Measurements from ENCODE around the gene SMARCA4. TPM values are rescaled to one million over a fixed set of nuclear protein-coding genes. Genes with fewer than 3 reads are reported as not detected.
"Not testable (repeated sequence)": the region's sequence is repeated elsewhere in the genome, so short reads cannot be mapped to it uniquely, and the experiment has no call there.

Gene SMARCA4
- total RNA-seq, 1 donor, result 36.0 TPM

DNA sequence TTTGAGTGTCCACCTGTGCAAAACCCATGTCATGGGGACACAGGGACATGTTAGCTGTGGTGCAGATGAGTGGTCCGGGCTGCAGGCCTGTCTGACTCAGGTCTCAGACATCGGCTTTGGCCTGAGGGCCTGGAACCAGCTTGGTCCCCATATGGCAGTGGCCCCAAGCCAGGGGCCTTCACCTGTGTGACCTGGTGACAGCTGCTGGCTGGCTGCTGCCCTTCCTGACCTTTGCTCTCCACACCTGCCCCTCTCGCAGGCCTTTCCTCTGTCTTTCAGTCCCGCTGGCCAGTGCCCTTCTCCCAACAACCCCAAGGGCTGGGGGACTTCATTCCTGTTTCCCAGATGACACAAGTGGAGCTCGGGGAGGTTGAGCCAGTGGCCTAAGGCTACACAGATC is 105.5 kb downstream of the SMARCA4 start:
- Histone ChIP-seq H3K9me3 (ENCODE audit: low read depth, low read length) (no peaks in the 10 kb centered on the region), H3K4me3 (ENCODE audit: low read length) (no peak overlapping the region), H3K4me1 (ENCODE audit: insufficient read depth, low read length) (peaks cover 12% of the 10 kb centered on the region), H3K27me3 (ENCODE audit: insufficient read depth, low read length) (no peaks in the 10 kb centered on the region)

DNA sequence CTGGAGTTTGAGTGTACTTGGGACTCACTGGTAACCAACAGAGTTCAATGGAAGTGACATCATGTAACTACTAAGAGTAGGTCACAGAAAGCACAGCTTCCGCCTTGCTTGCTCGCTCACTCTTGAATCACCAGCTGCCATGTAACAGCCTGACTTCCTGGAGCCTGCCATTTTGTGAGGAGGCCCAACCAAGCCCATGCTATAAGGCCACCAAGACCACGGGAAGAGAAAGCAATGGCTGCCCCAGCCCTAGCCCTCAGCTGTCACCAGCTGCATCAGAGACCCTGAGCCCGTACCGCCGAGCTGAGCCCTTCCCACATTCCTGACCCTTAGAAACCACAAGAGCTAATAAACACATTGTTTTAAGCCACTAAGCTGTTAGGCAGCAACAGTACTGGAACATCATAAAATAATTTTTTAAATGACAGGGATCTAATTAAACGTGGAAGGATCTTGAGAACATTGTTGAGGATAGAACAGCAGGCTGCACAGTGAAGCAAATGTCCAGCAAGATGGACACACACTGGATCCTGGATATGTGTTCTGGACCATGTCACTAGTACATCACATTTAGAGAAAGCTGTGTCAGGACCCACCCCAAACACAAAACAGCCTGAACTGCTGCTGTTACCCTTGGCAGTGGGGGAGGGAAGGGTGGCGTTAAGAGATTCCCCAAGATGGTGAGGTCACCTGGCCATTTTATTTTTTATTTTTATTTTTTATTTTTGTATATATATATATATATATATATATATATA is 106.7 kb downstream of the SMARCA4 start:
- no peaks in the 10 kb centered on the region for H3K9me3 ChIP-seq (ENCODE audit: low read depth, low read length)
- no peaks in the 10 kb centered on the region for H3K27me3 ChIP-seq (ENCODE audit: insufficient read depth, low read length)
- H3K4me1 ChIP-seq (ENCODE audit: insufficient read depth, low read length), result peaks cover 18% of the 10 kb centered on the region
- H3K4me3 ChIP-seq (ENCODE audit: low read length), result no peak overlapping the region

DNA sequence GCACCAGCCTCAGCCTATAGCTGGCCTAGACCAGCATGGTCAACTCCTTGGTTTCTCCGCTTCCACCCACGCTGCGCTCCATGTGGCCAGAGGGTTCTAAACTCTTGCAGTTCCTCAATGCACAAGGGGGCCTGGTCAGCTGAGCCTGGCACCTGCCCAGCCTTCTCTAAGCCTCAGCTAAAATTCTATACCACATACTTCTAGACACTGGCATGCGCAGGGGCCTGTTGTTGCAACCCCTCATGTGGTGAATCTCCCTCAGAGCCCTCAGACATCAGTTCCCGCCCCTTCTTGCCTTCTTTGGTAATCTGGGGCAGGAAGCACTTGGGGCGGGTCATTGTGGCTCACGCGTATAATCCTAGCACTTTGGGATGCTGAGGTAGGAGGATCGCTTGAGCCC is 108.7 kb downstream of the SMARCA4 start:
- no peaks in the 10 kb centered on the region for H3K9me3 ChIP-seq (ENCODE audit: low read depth, low read length)
- H3K27me3 ChIP-seq (ENCODE audit: insufficient read depth, low read length), result no peaks in the 10 kb centered on the region
- no peak overlapping the region for H3K4me3 ChIP-seq (ENCODE audit: low read length)

DNA sequence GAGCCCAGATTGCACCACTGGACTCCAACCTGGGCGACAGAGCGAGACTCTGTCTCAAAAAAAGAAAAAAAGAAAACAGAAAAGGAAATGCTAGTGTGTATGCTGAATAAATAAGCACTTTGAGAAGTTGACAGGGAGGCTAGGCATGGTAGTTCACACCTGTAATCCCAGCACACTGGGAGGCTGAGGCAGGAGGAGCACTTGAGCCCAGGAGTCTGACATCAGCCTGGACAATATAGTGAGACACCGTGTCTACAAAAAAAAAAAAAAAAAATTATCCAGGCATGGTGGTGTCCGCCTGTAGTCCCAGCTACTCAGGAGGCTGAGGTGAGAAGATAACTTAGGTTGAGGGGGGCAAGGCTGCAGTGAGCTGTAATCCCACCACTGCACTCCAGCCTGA is 109.3 kb downstream of the SMARCA4 start:
- Histone ChIP-seq H3K27me3 (ENCODE audit: insufficient read depth, low read length) (no peaks in the 10 kb centered on the region), H3K9me3 (ENCODE audit: low read depth, low read length) (no peaks in the 10 kb centered on the region), H3K4me1 (ENCODE audit: insufficient read depth, low read length) (peaks cover 35% of the 10 kb centered on the region), H3K4me3 (ENCODE audit: low read length) (no peak overlapping the region)

More for the DNA sequence above, 108.7 kb downstream of the SMARCA4 start:
- peaks cover 29% of the 10 kb centered on the region for H3K4me1 ChIP-seq (ENCODE audit: insufficient read depth, low read length)

DNA sequence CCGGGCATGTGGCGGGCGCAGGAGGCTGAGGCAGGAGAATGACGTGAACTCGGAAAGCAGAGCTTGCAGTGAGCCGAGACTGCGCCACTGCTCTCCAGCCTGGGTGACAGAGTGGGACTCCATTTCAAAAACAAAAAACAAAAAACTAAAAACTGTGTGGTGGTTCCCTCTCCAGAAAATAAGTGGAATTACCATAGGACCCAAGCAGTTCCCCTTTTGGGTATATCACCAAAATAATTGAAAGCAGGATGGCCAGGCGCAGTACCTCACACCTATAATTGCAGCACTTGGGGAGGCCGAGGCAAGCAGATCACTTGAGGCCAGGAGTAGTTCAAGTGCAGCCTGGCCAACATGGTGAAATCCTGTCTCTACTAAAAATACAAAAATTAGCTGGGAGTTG is 112.7 kb downstream of the SMARCA4 start:
- Histone ChIP-seq H3K4me1 (ENCODE audit: insufficient read depth, low read length) (peaks cover 44% of the 10 kb centered on the region), H3K4me3 (ENCODE audit: low read length) (no peak overlapping the region), H3K27me3 (ENCODE audit: insufficient read depth, low read length) (no peaks in the 10 kb centered on the region), H3K9me3 (ENCODE audit: low read depth, low read length) (no peaks in the 10 kb centered on the region)

DNA sequence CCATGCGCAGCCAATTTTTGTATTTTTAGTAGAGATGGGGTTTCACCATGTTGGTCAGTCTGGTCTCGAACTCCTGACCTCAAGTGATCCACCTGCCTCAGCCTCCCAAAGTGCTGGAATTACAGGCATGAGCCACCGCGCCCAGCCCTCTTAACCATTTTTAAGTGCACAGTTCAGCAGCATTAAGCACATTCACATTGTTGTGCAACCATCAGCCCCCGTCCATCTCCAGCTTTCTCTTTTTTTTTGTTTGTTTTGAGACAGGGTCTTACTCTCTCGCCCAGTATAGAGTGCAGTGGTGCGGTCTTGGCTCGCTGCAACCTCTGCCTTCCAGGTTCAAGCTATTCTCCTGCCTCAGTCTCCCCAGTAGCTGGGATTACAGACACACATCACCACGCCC is 116.0 kb downstream of the SMARCA4 start:
- peaks cover 29% of the 10 kb centered on the region for H3K4me1 ChIP-seq (ENCODE audit: insufficient read depth, low read length)
- not testable (repeated sequence) for H3K27me3 ChIP-seq (ENCODE audit: insufficient read depth, low read length); H3K4me3 ChIP-seq (ENCODE audit: low read length); H3K9me3 ChIP-seq (ENCODE audit: low read depth, low read length)

DNA sequence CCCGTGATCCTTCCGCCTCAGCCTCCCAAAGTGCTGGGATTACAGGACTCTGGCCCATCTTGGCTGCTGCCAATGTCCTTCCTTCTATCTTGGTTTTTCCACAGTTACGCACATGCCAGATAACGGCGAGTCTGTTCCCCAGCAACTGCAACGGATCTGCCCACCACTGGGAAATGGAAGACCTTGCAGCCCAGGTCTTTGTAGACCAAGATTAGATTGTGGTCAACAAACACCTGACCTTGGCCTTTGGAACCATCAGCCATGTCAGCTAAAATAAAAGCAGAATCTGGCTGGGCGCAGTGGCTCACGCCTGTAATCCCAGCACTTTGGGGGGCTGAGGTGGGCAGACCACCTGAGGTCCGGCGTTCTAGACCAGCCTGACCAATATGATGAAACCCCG is 118.1 kb downstream of the SMARCA4 start:
- Histone ChIP-seq H3K27me3 (ENCODE audit: insufficient read depth, low read length) (no peaks in the 10 kb centered on the region), H3K9me3 (ENCODE audit: low read depth, low read length) (no peaks in the 10 kb centered on the region), H3K4me3 (ENCODE audit: low read length) (no peak overlapping the region), H3K4me1 (ENCODE audit: insufficient read depth, low read length) (peaks cover 21% of the 10 kb centered on the region)

DNA sequence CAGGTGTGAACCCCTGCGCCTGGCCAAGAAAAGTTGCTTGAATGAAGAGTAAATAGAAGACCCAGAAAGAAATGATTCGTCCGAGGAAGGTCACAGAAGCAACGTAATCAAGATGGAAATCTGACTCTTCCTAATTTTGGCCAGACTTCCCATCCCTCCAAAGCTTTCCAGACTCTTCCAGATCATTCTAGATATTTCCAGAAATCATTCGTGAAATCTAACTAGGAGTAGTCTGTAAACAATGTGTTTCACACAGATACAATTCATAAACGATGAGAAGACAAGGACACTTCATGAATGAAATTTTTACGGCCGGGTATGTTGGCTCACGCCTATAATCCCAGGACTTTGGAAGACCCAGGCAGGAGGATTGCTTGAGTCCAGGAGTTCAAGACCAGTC is 119.2 kb downstream of the SMARCA4 start:
- no peak overlapping the region for H3K4me3 ChIP-seq (ENCODE audit: low read length)
- no peaks in the 10 kb centered on the region for H3K27me3 ChIP-seq (ENCODE audit: insufficient read depth, low read length)
- H3K4me1 ChIP-seq (ENCODE audit: insufficient read depth, low read length), result peaks cover 12% of the 10 kb centered on the region
- no peaks in the 10 kb centered on the region for H3K9me3 ChIP-seq (ENCODE audit: low read depth, low read length)

DNA sequence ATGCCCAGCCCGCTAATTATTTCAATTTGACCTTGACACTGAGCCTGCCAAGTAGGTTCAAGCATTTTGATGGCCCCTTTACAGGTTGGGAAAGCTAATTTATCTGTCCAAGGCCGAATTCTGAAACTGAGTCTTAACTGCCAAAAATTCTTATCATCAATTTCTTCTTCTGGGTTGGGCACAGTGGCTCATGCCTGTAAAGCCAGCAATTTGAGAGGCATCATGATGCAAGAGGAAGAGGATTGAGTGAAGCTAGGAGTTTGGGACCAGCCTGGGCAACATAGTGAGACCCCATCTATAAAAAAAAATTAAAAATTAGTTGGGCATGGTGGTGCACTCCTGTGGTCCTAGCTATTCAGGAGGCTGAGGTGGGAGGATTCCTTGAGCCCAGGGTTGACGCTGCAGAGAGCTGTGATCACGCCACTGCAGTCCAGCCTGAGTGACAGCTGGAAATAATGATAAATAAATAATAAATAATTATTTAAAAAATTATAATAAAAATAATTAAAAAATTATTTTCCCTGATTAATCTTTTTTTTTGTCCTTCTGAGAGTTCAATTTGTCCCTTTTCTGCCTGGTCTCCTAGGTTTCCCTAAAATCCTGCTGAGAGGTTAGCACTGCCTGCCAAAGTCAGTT is 127.2 kb downstream of the SMARCA4 start:
- no peaks in the 10 kb centered on the region for H3K9me3 ChIP-seq (ENCODE audit: low read depth, low read length)
- H3K27me3 ChIP-seq (ENCODE audit: insufficient read depth, low read length), result peaks cover 7% of the 10 kb centered on the region
- H3K4me3 ChIP-seq (ENCODE audit: low read length), result no peak overlapping the region
- H3K4me1 ChIP-seq (ENCODE audit: insufficient read depth, low read length), result peaks cover 48% of the 10 kb centered on the region

DNA sequence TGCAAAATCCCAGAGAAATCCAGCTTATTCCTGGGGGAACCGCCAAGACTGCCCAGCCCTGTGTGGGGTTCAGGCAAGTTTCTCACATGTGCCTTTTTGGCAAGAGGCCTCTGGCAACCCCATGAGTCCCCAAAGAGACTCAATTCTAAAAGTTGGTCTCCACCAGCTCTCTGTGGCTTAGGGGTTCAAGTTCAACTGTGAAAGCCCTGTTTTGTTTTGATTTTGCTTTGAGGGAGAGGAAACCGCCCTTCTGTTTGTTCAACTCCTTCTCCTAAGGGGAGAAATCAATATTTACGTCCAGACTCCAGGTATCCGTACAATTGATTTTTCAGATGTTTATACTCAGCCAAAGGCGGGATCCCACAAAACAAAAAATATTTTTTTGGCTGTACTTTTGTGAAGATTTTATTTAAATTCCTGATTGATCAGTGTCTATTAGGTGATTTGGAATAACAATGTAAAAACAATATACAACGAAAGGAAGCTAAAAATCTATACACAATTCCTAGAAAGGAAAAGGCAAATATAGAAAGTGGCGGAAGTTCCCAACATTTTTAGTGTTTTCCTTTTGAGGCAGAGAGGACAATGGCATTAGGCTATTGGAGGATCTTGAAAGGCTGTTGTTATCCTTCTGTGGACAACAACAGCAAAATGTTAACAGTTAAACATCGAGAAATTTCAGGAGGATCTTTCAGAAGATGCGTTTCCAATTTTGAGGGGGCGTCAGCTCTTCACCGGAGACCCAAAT is 127.8 kb downstream of the SMARCA4 start:
- H3K4me1 ChIP-seq (ENCODE audit: insufficient read depth, low read length), result peaks cover 55% of the 10 kb centered on the region

DNA sequence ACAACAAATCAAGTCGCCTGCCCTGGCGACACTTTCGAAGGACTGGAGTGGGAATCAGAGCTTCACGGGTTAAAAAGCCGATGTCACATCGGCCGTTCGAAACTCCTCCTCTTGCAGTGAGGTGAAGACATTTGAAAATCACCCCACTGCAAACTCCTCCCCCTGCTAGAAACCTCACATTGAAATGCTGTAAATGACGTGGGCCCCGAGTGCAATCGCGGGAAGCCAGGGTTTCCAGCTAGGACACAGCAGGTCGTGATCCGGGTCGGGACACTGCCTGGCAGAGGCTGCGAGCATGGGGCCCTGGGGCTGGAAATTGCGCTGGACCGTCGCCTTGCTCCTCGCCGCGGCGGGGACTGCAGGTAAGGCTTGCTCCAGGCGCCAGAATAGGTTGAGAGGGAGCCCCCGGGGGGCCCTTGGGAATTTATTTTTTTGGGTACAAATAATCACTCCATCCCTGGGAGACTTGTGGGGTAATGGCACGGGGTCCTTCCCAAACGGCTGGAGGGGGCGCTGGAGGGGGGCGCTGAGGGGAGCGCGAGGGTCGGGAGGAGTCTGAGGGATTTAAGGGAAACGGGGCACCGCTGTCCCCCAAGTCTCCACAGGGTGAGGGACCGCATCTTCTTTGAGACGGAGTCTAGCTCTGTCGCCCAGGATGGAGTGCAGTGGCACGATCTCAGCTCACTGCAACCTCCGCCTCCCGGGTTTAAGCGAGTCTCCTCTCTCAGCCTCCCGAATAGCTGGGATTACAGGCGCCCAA is 128.6 kb downstream of the SMARCA4 start, which contains the start of gene LDLR:
TSS of gene LDLR (plus strand) at position 210 of the 760 bp plus-strand sequence. CDS start at position 296, 86 bp downstream.
- Histone ChIP-seq H3K27me3 (ENCODE audit: insufficient read depth, low read length) (peaks cover 7% of the 10 kb centered on the region), H3K9me3 (ENCODE audit: low read depth, low read length) (no peaks in the 10 kb centered on the region), H3K4me3 (ENCODE audit: low read length) (peak within 1 kb of the TSS; percentile 63), H3K4me1 (ENCODE audit: insufficient read depth, low read length) (peaks cover 63% of the 10 kb centered on the region)

More for the DNA sequence above, 127.8 kb downstream of the SMARCA4 start:
- Histone ChIP-seq H3K4me3 (ENCODE audit: low read length) (peak overlapping the region; percentile 63), H3K27me3 (ENCODE audit: insufficient read depth, low read length) (peaks cover 7% of the 10 kb centered on the region), H3K9me3 (ENCODE audit: low read depth, low read length) (no peaks in the 10 kb centered on the region)

DNA sequence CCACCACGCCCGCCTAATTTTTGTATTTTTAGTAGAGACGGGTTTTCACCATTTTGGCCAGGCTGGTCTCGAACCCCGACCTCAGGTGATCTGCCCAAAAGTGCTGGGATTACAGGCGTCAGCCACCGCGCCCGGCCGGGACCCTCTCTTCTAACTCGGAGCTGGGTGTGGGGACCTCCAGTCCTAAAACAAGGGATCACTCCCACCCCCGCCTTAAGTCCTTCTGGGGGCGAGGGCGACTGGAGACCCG is 129.1 kb downstream of the SMARCA4 start:
- not testable (repeated sequence) for H3K9me3 ChIP-seq (ENCODE audit: low read depth, low read length); H3K27me3 ChIP-seq (ENCODE audit: insufficient read depth, low read length)
- peak overlapping the region; percentile 63 for H3K4me3 ChIP-seq (ENCODE audit: low read length)
- peaks cover 67% of the 10 kb centered on the region for H3K4me1 ChIP-seq (ENCODE audit: insufficient read depth, low read length)

DNA sequence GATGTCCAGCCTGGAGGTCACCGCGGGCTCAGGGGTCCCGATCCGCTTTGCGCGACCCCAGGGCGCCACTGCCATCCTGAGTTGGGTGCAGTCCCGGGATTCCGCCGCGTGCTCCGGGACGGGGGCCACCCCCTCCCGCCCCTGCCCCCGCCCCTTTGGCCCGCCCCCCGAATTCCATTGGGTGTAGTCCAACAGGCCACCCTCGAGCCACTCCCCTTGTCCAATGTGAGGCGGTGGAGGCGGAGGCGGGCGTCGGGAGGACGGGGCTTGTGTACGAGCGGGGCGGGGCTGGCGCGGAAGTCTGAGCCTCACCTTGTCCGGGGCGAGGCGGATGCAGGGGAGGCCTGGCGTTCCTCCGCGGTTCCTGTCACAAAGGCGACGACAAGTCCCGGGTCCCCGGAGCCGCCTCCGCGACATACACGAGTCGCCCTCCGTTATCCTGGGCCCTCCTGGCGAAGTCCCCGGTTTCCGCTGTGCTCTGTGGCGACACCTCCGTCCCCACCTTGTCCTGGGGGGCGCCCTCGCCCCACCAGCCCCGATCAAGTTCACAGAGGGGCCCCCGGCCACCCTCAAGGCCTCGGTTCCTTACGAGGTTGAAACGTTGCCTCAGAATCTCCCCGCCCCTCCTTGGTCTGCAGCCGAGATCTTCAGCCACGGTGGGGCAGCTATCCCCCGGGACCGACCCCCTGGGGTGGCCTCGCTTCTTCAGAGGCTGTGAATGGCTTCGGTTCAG is 129.6 kb downstream of the SMARCA4 start:
- peaks cover 7% of the 10 kb centered on the region for H3K27me3 ChIP-seq (ENCODE audit: insufficient read depth, low read length)
- H3K4me3 ChIP-seq (ENCODE audit: low read length), result peak overlapping the region; percentile 63
- peaks cover 68% of the 10 kb centered on the region for H3K4me1 ChIP-seq (ENCODE audit: insufficient read depth, low read length)
- no peaks in the 10 kb centered on the region for H3K9me3 ChIP-seq (ENCODE audit: low read depth, low read length)

DNA sequence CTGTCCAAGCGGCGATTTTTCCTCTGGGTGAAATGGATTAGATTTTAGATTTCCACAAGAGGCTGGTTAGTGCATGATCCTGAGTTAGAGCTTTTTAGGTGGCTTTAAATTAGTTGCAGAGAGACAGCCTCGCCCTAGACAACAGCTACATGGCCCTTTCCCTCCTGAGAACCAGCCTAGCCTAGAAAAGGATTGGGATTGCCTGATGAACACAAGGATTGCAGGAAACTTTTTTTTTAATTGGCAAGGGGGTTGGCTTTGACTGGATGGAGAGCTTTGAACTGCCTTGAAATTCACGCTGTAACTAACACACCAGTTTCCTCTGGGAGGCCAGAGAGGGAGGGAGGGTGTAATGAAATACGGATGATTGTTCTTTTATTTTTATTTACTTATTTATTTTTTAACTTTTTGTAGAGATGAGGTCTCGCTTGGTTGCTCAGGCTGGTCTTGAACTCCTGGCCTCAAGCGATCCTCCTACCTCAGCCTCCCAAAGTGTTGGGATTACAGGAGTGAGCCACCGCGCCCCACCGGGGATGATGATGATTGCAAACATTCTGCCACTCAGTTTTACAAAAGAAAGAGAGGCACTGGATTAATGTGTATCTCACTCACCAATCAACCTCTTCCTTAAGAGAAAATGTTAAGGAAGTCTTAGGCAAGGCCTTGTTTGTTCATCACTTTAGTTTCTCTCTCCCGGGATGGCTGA is 130.3 kb downstream of the SMARCA4 start:
- no peaks in the 10 kb centered on the region for H3K9me3 ChIP-seq (ENCODE audit: low read depth, low read length)
- peaks cover 7% of the 10 kb centered on the region for H3K27me3 ChIP-seq (ENCODE audit: insufficient read depth, low read length)
- H3K4me3 ChIP-seq (ENCODE audit: low read length), result peak overlapping the region; percentile 60
- peaks cover 75% of the 10 kb centered on the region for H3K4me1 ChIP-seq (ENCODE audit: insufficient read depth, low read length)
